MCF 10A (cell line): Measurements from ENCODE around the gene NRXN3. TPM values are rescaled to one million over a fixed set of nuclear protein-coding genes. Genes with fewer than 3 reads are reported as not detected.

Experiments
- BruUV-seq: library from RNA; stranded (reverse); fragments of 400-500 nt; replicated peaks from 2 replicates; lab custom pipeline; 2021; lab: Mats Ljungman, UMichigan
- CTCF ChIA-PET: fragments of 300-600 bp; sonication (Branson Sonifier 250); formaldehyde crosslinking; extraction: SDS; loops from one replicate; lab custom pipeline; 2021; ENCODE audit warnings: antibody characterized with exemption, inconsistent platforms; lab: Yijun Ruan, JAX
- POLR2A ChIA-PET: fragments of 300-600, 350-650 bp; sonication (Branson Sonifier 250); formaldehyde crosslinking; extraction: SDS; loops from one replicate; lab custom pipeline; 2020; ENCODE audit warnings: antibody characterized with exemption, inconsistent platforms; lab: Yijun Ruan, JAX
- DNase-seq: peaks from one replicate; pipeline ENCODE4 v3.0.0-alpha.2; 2018; ENCODE audit not compliant: unreplicated experiment
- H3K27ac Mint-ChIP-seq: one replicate; pipeline ENCODE4 v1.8.0; 2022; ENCODE audit warnings: mild to moderate bottlenecking, low read depth, mixed read lengths; ENCODE audit not compliant: unreplicated experiment
- H3K27me3 Mint-ChIP-seq: one replicate; pipeline ENCODE4 v1.8.0; 2022; ENCODE audit warnings: mixed read lengths; ENCODE audit not compliant: insufficient read depth, unreplicated experiment
- H3K36me3 Mint-ChIP-seq: one replicate; pipeline ENCODE4 v1.8.0; 2022; ENCODE audit warnings: mild to moderate bottlenecking, moderate library complexity, mixed read lengths; ENCODE audit not compliant: insufficient read depth, unreplicated experiment
- H3K4me1 Mint-ChIP-seq: one replicate; pipeline ENCODE4 v1.8.0; 2022; ENCODE audit warnings: mixed read lengths; ENCODE audit not compliant: insufficient read depth, unreplicated experiment
- H3K4me3 Mint-ChIP-seq: one replicate; pipeline ENCODE4 v1.8.0; 2022; ENCODE audit warnings: mild to moderate bottlenecking, moderate library complexity, mixed read lengths; ENCODE audit not compliant: unreplicated experiment
- H3K9me3 Mint-ChIP-seq: one replicate; pipeline ENCODE4 v1.8.0; 2022; ENCODE audit warnings: mixed read lengths; ENCODE audit not compliant: unreplicated experiment
- intact Hi-C: fragments of 100-400 bp; cut with micrococcal nuclease; formaldehyde crosslinking; loops from 2 replicates; pipeline ENCODE4 v1.14.1; 2022
- total RNA-seq: library from RNA; stranded (reverse); gene quantifications from 2 replicates; pipeline ENCODE4 v1.2.3, GENCODE V29; 2022
- TF ChIP-seq, protein P1 (sequence below): fragments of 200-600 bp; IDR thresholded peaks from one replicate; pipeline ENCODE4 v1.8.0; 2022; ENCODE audit warnings: antibody characterized with exemption, mild to moderate bottlenecking; ENCODE audit not compliant: unreplicated experiment

The NRXN3 gene
- total RNA-seq, 1 experiment from 2014 or later: not detected

DNA sequence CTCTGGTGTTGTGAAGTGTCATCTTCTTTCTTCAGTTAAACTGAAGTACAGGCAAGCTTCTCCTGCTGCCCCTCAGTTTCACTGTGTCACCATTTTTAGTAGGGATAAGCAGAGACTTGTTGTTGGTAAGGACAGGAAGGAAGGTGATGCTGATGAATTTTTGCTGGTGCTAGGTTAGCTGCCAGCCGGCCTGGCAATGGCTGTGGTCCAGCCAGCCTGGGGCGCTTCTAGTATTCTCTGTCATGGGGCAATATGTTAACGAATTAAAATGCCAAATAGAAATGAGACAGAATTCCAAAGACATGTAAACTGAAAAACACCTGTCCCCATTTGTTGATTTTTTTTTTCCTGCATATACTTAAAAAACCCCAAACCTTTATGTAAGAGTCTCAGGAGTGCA is 1438.3 kb downstream of the NRXN3 start:
- Mint-ChIP-seq H3K4me1 (no peaks in the 10 kb centered on the region), H3K36me3 (no peaks in the 10 kb centered on the region), H3K27ac (no peak overlapping the region), H3K4me3 (no peak overlapping the region), H3K27me3 (no peaks in the 10 kb centered on the region), H3K9me3 (no peaks in the 10 kb centered on the region)
- intact Hi-C loops: no loop called here
- DNase-seq: no peak
- CTCF ChIA-PET: interaction anchor here (0.6 kb wide), 1 partner anchor 466 kb away, joined by 3 read pairs; no protein-coding TSS in a partner anchor
- POLR2A ChIA-PET: no interaction called here
- BruUV-seq: no TSS peak
- TF ChIP-seq, protein P1, sequence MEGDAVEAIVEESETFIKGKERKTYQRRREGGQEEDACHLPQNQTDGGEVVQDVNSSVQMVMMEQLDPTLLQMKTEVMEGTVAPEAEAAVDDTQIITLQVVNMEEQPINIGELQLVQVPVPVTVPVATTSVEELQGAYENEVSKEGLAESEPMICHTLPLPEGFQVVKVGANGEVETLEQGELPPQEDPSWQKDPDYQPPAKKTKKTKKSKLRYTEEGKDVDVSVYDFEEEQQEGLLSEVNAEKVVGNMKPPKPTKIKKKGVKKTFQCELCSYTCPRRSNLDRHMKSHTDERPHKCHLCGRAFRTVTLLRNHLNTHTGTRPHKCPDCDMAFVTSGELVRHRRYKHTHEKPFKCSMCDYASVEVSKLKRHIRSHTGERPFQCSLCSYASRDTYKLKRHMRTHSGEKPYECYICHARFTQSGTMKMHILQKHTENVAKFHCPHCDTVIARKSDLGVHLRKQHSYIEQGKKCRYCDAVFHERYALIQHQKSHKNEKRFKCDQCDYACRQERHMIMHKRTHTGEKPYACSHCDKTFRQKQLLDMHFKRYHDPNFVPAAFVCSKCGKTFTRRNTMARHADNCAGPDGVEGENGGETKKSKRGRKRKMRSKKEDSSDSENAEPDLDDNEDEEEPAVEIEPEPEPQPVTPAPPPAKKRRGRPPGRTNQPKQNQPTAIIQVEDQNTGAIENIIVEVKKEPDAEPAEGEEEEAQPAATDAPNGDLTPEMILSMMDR: no peak

DNA sequence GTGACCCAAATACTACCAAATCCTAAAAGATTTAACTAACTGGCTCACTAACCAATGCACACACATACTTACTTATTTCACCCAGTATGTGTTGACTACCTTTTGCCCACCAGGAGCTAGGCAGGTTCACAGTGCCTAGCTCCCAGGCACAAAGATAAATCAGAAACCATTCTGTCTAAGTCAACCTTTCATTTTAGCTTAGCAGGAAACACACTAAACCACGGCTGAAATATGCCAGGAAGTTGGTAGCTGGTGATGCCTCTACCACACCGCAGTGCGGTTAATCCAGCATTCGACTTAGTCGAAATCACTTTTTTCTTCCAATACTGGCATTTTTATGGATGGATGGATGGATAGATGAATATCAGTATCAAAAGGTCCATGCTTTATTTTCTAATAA is 1443.5 kb downstream of the NRXN3 start:
- no peaks in the 10 kb centered on the region for H3K36me3 Mint-ChIP-seq
- no peaks in the 10 kb centered on the region for H3K4me1 Mint-ChIP-seq
- ChIA-PET CTCF (no interaction called here), POLR2A (no interaction called here)
- no peak for DNase-seq
- BruUV-seq: no TSS peak
- TF ChIP-seq, protein P1: no peak
- H3K27me3 Mint-ChIP-seq: peaks cover 32% of the 10 kb centered on the region
- H3K9me3 Mint-ChIP-seq: peaks cover 7% of the 10 kb centered on the region
- intact Hi-C loops: no loop called here
- H3K27ac Mint-ChIP-seq: no peak overlapping the region
- no peak overlapping the region for H3K4me3 Mint-ChIP-seq

DNA sequence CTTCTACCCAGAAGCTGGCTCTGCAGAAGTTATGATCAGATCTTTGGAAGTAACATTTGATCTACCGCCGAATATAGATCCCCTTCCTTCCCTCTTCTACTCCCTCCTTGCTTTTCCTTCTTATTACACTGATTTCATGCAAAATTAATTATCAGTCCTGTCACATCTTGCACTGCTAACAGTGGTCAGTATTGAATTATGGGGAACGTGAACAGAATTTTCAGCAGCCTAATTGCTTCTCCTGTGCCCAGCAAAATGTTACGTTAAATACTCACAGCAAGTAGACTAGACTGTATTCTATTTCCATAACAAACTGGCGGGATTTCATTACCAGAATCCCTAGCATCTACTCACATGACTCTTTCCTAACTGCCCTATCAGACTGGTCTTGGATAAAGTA is 1444.3 kb downstream of the NRXN3 start:
- peaks cover 7% of the 10 kb centered on the region for H3K9me3 Mint-ChIP-seq
- no peak overlapping the region for H3K4me3 Mint-ChIP-seq
- H3K27me3 Mint-ChIP-seq: peaks cover 38% of the 10 kb centered on the region

DNA sequence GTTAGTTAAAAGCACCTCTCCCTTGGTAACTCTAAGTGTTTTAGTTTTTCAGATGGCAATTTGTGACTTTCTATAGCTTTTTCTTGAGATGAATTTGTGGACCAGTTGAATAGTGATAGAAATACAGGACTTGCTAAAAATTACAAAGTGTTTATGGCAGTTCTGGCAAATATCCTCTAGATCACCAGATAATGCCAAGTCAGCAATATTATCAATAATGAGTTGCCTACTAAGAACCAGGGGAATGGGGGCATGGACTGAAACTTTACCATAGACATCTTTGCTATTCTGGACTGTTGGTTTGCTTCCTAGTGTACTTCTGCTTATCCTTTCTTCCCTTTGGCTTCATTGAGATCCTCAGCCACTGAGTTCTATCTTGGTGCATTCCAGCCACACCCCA is 1456.9 kb downstream of the NRXN3 start:
- H3K27me3 Mint-ChIP-seq: no peaks in the 10 kb centered on the region
- DNase-seq: no peak
- TF ChIP-seq, protein P1: no peak
- no peak overlapping the region for H3K4me3 Mint-ChIP-seq
- POLR2A ChIA-PET: interaction anchor here (0.6 kb wide), 1 partner anchor 61 kb away, joined by 3 read pairs; no protein-coding TSS in a partner anchor
- CTCF ChIA-PET: interaction anchor here (0.6 kb wide), 1 partner anchor 1427 kb away, joined by 3 read pairs; no protein-coding TSS in a partner anchor
- no peaks in the 10 kb centered on the region for H3K4me1 Mint-ChIP-seq
- no peaks in the 10 kb centered on the region for H3K36me3 Mint-ChIP-seq
- H3K27ac Mint-ChIP-seq: no peak overlapping the region
- BruUV-seq: no TSS peak
- intact Hi-C loops: no loop called here
- H3K9me3 Mint-ChIP-seq: no peaks in the 10 kb centered on the region

More for the DNA sequence above, 1444.3 kb downstream of the NRXN3 start:
- DNase-seq: no peak
- BruUV-seq: no TSS peak
- CTCF ChIA-PET: no interaction called here
- TF ChIP-seq, protein P1: no peak
- Mint-ChIP-seq H3K27ac (no peak overlapping the region), H3K4me1 (no peaks in the 10 kb centered on the region), H3K36me3 (no peaks in the 10 kb centered on the region)
- intact Hi-C loops: no loop called here
- POLR2A ChIA-PET: no interaction called here
